ENCODE data around the gene RTN4RL2.

The RTN4RL2 gene

DNA sequence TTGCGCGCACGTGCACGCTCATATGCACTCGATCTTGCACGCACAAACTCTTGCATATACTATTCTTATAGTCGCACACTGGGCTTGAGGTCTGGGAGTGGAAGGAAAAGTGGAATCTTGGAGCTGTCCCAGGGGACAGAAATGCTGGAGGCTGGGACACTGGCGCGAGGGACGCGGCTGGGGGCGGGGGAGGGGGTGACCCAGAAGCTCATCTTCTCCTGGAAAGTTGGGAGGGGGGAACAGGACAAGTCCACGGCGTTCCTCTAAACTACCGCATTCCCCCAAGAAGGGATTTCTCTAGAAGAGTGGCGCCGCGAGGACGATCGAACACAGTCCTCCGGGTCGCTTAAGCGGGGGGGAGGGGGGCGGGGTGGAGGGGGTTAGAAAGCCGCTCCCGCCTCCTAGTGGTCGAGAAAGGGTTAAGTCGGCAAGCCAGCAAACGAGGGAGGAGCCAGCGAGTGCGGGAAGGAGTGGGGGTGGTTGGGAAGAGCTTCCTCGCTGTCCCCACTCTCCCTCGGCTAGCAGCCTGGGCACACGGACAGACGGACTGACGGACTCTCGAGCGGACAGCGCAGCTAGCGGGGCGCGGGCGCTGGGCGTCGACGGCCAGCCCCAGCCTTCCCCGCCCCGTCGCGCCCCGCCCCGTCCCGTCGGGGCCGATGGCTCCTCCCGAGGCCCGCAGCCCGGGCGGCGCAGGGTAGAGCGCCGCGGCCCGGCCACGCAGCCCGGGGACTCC lies at the start of gene RTN4RL2:
TSS of gene RTN4RL2 (plus strand) at position 507 of the 736 bp plus-strand sequence. CDS start 338 bp downstream, outside the sequence.
- no peak for DNase-seq

DNA sequence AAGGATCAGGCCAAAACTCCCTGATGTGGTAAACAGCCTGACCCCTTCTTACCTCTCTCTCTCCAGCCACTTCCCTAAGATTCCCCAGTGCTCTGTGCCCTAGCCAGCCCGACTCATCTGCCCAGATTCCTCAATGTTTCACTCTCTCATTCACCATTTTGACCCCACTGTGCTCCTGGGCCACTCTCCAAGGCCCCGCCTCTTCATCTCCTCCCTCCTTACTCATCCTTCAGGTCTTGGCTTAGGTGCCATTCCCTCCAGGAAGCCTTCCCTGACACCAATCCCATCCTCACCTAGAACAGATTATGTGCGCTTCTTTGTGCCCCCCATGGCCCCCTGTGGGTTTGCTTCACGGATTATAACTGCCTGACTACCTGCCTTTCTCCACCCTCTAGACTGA lies 46.6 kb upstream of the RTN4RL2 start:
- no peak for DNase-seq

DNA sequence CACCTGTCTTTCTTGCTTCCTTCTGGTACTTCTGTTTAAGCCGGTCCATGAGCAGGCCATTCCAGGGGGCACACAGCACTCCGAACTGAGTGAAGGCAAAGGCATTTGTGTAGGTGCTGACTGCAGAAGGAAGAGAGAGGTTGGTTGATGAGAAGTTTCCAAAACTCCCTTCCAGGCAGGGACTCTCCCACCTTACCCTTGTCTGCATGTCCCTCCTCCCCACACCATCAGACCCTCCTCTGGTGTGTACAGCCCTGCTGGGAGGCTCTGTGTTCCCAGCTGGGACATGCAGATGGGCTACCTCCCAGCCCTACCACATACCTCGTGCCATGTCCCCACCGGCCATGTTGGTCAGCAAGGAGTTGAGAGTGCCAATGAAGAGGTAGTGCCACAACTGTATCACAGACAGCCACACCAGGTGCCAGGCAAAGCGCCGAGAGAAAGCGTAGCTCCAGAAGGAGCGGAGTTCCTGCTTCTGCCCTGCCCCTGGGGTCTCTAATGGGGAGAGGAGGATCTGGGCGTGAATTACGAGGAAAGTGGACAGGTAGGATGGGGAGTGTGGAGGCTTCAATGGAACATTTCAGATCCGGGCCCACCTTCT lies 45.6 kb upstream of the RTN4RL2 start:
- no peak for DNase-seq

DNA sequence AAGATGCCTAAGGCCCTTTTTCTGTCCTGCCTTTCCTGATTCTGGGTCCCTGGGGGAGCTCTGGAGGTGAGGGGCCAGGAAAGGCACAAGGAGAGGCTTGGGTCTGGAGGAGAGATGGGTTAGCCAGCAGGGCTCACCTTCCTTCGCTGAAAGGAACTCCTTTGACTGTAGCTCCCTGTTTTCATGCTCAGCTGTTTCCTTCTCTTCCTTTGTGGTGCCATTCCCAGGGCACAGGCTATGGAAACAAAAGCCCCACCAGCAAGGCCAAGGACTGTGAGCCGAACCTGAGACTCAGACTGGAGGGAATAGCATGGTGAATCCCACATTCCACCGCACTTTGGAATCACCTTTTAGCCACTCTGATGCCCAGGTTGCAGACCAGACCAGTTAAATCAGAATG lies 43.9 kb upstream of the RTN4RL2 start:
- DNase-seq, result no peak

GRCh38 chr11:57417056-57417455 lies 43.3 kb upstream of the RTN4RL2 start:
- no peak for DNase-seq

GRCh38 chr11:57418131-57418530 lies 42.2 kb upstream of the RTN4RL2 start:
- DNase-seq, result no peak

GRCh38 chr11:57419146-57419545 lies 41.2 kb upstream of the RTN4RL2 start:
- DNase-seq, result no peak

GRCh38 chr11:57421066-57421465 lies 39.3 kb upstream of the RTN4RL2 start:
- DNase-seq, result no peak

- DNase-seq, result no peak
Measured at GRCh38 chr11:57421805-57422204, 38.5 kb upstream of the RTN4RL2 start.

- no peak for DNase-seq
Measured at GRCh38 chr11:57422669-57423068, 37.7 kb upstream of the RTN4RL2 start.

DNA sequence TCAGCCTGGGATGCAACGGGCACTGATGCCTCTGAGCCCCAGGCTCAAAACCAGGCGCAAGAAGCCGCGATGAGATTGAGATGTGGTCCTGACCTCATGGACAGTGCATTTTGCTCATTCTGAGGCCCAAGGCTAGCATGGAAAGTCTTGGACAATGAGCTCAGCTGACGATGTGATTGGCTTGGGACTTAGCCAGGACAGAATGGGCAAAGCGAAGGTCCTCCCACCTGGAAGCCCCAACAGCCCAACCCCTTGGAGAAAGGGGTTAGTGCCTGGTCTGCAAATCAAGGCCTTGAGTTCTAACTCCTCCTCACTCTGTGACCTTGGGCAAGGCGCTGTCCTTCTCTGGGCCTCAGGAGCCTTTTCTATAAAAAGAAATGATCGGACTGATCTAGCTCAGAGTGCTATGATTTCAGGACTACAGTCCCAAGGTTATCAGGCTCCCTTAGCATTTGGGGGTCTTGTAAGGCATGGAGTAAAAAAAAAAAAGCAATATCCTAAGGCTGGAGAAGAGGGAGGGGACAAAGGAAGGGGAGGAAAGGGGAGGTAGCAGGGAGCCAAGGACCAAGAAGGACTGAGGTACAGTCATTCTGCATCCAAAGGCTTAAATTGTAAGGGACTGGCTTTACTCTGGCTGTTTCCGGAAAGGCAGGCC lies 36.1 kb upstream of the RTN4RL2 start:
- DNase-seq, result no peak

GRCh38 chr11:57424792-57425564 lies 35.4 kb upstream of the RTN4RL2 start:
- DNase-seq, result no peak

DNA sequence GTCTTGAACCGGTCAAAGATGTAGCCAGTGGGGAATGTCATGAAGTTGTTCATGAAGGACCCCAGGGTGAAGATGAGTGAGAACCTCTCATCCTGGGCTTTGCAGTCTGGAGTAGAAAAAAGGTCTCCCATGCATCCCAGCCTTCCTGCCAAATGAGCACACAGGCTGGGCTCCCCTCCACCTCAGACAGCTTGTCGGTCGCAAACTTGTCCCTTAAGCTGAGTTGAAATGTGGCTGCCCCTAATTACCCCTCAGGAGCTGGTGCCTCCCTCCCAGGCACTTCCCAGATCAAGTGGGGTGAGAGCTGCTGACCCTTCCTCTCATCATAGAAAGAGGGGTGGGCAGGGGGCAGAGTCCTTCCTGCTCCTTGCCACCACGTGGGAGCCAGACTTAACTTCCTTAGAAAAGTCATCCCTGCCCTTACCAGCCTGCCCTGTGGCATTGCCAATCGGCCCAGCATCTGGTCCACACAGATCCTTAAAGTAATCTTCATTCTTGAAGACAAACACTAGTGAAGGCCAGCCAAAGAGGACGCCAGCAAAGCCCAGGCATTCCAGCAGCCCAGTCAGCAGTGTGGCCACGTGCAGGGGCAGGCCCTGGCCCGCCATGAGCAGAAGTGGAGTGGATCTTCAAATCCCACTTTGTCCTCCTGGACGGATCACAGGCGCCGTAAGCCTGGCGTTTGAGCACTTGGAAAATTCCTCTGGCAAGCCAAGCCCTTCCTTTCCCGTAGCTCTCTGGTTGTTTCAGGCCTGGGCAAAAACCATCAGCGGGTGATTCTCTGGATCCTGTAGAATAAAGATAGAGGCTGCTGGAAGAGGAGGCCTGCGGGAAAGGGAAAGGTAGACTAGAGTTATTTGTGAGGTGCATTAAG lies 34.5 kb upstream of the RTN4RL2 start:
- no peak for DNase-seq

GRCh38 chr11:57426439-57426928 lies 33.8 kb upstream of the RTN4RL2 start:
- no peak for DNase-seq

GRCh38 chr11:57426929-57427726 lies 33.2 kb upstream of the RTN4RL2 start, which contains the start of gene SLC43A3:
Gene SLC43A3 (minus strand): TSS chr11:57427121. CDS start chr11:57426172, 949 bp downstream.
- DNase-seq, result peak; percentile 82

GRCh38 chr11:57427727-57428082 lies 32.6 kb upstream of the RTN4RL2 start:
- no peak for DNase-seq

DNA sequence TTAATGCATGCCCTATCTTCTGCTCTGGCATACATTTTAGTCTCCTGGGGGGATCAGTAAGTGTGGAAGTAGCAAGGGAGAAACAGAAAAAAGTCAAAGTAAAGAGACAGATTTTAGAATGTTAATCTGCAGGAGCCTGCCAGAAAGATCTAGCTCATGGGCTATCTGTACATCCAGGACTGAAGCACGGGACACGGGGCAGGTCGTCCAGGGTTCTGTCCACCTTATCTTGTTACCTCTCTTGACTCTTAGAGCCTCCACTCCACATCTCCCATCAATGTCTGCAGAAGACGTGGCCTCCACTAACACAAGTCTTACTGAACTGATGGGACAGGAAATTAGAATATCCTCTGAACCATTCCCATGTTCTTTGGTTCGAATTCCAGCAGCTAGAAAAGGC lies 31.7 kb upstream of the RTN4RL2 start:
- DNase-seq, result no peak

GRCh38 chr11:57429946-57430345 lies 30.4 kb upstream of the RTN4RL2 start:
- no peak for DNase-seq

DNA sequence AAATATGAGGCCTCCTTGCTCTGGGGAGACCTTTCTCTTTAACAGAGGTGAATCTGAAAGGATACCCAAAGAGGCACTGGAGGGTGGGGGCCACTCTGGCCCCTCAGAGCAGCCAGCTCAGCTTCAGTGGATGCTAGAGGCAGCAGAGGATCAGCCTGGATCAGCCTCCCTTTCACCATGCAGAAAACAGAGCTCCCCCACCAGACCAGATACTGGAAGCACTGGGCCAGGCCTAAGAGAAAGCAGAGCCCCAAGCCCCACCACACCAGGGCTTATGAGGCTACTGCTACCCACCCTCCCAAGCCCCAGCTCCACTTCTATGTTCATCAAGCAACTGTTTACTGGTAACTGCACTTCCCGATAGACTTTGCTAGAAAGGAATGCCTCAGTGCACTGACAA lies 29.4 kb upstream of the RTN4RL2 start:
- no peak for DNase-seq

DNA sequence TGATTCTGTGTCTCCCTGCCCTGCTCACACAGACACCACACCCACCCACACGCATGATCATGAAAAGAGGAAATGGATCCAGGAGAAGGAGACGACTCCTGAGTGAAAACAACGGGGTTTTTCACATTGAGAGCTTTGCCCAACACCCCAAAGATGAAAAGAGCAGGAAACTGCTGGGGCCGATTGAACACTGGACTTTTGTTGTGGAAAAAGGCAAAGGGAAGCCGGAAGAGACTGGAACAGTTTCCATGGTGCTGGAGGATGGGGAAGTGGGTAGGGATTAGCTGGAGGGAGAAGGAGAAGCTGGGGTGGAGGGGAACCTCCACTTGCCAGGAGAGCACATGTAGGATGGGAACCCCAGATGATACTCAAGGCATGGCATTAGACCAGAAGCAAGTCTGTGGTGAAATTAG lies 28.2 kb upstream of the RTN4RL2 start:
- DNase-seq, result no peak

- DNase-seq, result no peak
Measured at GRCh38 chr11:57432714-57433163, 27.6 kb upstream of the RTN4RL2 start.
